GM12873 (cell line): ENCODE data around the gene CAMSAP2.

Experiments
- CTCF ChIP-seq: IDR thresholded peaks from 2 replicates; pipeline ENCODE4 v1.5.1; 2012; ENCODE audit warnings: low read depth, mild to moderate bottlenecking, moderate library complexity, low read length, control low read depth; ENCODE audit not compliant: insufficient read depth; ENCODE audit errors: missing control alignments

CAMSAP2 gene

GRCh38 chr1:200889571-200889970, 150.9 kb downstream of the CAMSAP2 start:
- TF ChIP-seq CTCF, result no peak

GRCh38 chr1:200890027-200890426, 151.3 kb downstream of the CAMSAP2 start:
- TF ChIP-seq CTCF, result no peak

GRCh38 chr1:200890818-200891773, 152.4 kb downstream of the CAMSAP2 start:
- TF ChIP-seq CTCF, result peak; percentile 63

- TF ChIP-seq CTCF, result no peak
Observed at GRCh38 chr1:200891774-200892157, 153.1 kb downstream of the CAMSAP2 start.

DNA sequence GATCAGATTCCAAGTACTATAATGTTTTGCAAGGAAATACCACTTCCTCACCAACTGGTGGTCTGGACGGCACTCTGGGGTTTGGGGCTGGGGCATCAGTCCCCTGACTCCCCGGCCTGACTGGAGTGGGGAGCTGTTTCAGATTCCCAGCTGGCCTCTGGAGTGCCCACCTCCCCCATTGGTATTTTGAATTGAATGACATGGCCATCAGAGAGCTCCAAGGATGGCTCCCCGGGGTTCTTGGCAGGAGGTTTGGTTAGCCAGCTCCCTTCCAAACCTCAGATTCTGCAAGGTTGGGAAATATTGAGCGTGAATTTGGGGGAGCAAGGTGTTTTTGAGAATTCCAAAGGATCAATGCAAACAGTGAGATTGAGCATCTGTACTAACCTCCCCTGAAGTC, 153.9 kb downstream of the CAMSAP2 start:
- no peak for TF ChIP-seq CTCF

DNA sequence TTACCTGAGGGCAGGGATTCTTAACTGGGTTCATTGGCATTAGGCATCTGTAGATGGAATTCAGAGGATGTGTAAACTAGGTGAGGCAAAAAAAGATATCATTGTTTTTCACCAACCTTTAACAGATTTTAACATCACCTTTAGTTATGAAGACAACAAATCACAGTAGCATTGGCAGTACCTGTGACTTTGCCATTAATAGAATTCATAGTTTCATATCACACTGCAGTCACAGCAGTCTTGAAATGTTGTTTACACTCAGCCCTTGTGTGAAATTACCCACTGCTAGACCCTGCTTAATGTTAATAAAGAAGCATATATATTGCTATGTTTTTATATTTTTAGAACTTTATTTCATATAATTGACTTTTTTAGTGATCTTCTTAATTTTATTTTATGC, 154.3 kb downstream of the CAMSAP2 start:
- TF ChIP-seq CTCF, result no peak

DNA sequence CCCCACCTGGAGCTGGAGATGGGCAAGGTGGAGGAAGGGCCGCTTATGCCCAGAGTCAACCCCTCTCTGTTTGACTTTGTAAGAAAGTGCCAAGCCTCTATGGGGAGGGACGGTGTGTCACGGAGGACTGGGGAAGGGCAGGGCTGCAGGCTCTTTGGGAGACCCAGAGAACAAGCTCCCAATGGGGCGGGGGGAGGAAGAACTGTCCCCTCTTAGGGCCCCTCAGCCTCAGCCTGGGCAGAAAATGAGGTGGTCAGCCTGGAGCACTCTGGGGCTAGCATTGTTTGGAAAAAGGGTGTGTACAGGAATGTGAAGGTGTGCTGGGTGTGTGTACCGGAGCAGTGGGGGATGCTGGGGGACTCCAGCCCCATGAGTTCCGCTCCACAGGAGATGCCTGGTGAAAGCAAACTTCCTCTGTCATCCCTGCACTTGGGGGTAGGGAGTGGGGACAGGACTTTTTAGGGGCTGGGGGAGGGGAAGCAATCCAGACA, 154.8 kb downstream of the CAMSAP2 start:
- TF ChIP-seq CTCF, result no peak
